Astrocyte of the cerebellum (primary cell): ENCODE results near the gene GFM1.

Experiments used
- DNase-seq: peaks from one replicate; pipeline ENCODE4 v3.0.0-alpha.2; 2011; ENCODE audit warnings: low read depth
- H3K4me3 ChIP-seq: 2 replicates; pipeline ENCODE4 v1.5.1; 2011; ENCODE audit warnings: mild to moderate bottlenecking, low read depth, low read length, moderate library complexity
- in situ Hi-C: cut with HindIII; loops from 2 replicates; pipeline ENCODE4 v1.10.0; 2017; ENCODE audit warnings: low sequenced_read_pairs
- TF ChIP-seq, protein P1 (sequence below): IDR thresholded peaks from 2 replicates; pipeline ENCODE4 v1.5.1; 2012; ENCODE audit warnings: low read length, low read depth, moderate library complexity, mild to moderate bottlenecking; ENCODE audit errors: missing control alignments

GFM1 gene

GRCh38 chr3:158644345-158644908 lies at the start of gene GFM1:
GFM1 (plus strand) TSS chr3:158644527; CDS start chr3:158644635, 108 bp downstream.
- DNase-seq, result peak; percentile 89
- in situ Hi-C loops, result no loop called here
- peak within 1 kb of the TSS; percentile 83 for H3K4me3 ChIP-seq
- TF ChIP-seq, protein P1, sequence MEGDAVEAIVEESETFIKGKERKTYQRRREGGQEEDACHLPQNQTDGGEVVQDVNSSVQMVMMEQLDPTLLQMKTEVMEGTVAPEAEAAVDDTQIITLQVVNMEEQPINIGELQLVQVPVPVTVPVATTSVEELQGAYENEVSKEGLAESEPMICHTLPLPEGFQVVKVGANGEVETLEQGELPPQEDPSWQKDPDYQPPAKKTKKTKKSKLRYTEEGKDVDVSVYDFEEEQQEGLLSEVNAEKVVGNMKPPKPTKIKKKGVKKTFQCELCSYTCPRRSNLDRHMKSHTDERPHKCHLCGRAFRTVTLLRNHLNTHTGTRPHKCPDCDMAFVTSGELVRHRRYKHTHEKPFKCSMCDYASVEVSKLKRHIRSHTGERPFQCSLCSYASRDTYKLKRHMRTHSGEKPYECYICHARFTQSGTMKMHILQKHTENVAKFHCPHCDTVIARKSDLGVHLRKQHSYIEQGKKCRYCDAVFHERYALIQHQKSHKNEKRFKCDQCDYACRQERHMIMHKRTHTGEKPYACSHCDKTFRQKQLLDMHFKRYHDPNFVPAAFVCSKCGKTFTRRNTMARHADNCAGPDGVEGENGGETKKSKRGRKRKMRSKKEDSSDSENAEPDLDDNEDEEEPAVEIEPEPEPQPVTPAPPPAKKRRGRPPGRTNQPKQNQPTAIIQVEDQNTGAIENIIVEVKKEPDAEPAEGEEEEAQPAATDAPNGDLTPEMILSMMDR, result peak; percentile 98

- in situ Hi-C loops, result no loop called here
- H3K4me3 ChIP-seq, result no peak overlapping the region
- TF ChIP-seq, protein P1, result no peak
Observed at GRCh38 chr3:158600787-158601186, 43.5 kb upstream of the GFM1 start.

DNA sequence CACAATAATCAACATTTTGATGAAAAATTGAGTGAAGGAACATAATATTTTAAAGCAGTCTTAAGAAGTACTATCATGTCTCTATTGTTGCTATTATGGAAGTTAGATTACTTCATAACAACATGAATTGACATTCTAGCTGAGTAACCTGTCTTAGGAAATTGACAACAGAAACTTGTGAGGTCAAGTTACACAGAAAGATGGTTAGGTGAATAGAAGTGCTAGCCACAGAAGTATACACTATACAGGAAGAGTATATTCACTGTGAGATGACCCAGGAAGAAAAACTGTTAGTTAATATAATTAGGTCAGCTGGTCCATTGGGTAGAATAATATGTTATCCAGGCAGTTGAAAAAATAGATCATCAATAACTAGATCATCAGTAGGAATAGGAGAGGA lies 42.1 kb upstream of the GFM1 start:
- in situ Hi-C loops, result no loop called here
- H3K4me3 ChIP-seq, result no peak overlapping the region
- TF ChIP-seq, protein P1, result no peak
- no peak for DNase-seq

More at GRCh38 chr3:158600787-158601186, 43.5 kb upstream of the GFM1 start:
- no peak for DNase-seq

DNA sequence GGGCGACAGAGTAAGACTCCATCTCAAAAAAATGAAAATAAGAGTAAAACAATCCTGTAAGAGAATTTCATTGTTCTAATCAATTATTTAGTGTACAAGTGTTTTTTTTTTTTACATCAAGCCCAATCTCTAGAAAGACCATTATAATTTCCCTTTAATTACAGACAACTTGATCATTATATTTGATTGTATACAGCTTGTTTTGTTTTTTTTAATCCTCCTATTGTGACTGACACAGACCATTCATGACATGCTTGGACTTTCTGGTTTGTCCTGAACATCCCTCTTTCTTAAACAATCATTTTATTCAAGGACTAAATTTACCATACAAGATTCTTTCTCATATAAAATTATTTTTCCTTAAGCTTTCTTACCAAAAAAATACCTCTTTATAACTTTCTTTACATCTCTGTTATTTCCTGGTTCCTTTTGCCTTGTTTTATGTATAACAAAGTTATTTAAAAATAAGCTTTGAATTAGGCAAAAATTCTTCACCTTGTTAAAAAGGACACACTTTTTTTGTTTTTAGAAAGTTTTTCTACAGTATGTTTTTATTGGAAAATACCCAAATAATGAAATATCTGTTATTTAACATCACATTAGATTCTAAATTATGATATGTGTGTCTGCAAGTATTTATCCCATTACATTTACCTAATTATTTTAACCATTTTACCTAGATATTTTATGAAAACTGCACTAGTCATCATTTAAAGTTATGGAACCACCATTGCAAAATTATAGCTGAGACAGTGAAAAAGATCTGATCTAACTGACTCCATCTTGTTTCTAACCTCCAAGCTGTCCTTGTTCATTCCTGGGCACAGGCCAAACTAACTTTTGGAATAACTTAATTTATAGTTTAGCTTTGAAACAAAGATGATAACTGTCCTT lies 26.1 kb upstream of the GFM1 start:
- DNase-seq, result no peak
- in situ Hi-C loops, result no loop called here
- TF ChIP-seq, protein P1, result no peak
- H3K4me3 ChIP-seq, result no peak overlapping the region

- in situ Hi-C loops, result no loop called here
- no peak overlapping the region for H3K4me3 ChIP-seq
- no peak for DNase-seq
- TF ChIP-seq, protein P1, result no peak
Observed at GRCh38 chr3:158625881-158626280, 18.4 kb upstream of the GFM1 start.

DNA sequence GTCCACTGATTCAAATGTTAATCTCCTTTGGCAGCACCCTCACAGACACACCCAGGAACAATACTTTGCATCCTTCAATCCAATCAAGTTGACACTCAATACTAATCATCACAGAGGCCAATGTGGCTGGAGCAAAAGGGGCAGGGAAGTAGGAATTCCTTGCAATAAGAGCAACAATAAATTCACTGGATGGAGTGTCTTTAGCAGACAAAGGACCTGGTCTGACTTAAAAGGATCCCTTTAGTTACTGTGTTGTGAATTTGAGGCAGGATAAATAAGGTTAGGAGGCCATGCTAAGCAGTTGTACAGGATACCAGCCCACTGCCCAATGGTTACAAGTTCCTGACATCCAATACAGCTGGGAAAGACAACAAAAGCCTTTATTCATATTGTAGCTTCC lies 12.3 kb upstream of the GFM1 start:
- DNase-seq, result no peak
- in situ Hi-C loops, result no loop called here
- no peak overlapping the region for H3K4me3 ChIP-seq
- TF ChIP-seq, protein P1, result no peak
